K562 (cell line): ENCODE data around the gene AP4E1. TPM values are rescaled to one million over a fixed set of nuclear protein-coding genes. Genes with fewer than 3 reads are reported as not detected.

ENCODE experiments used
- ATAC-seq: fragments of 200-7000 bp; cut with Tn5 transposase; 3 replicates; pipeline ENCODE4 v1.9.1; 2020; ENCODE audit warnings: moderate library complexity
- BruUV-seq: library from RNA; stranded (reverse); fragments of 400-500 nt; replicated peaks from 2 replicates; lab custom pipeline; 2021; lab: Mats Ljungman, UMichigan
- CTCF ChIA-PET: fragments of 300-600 bp; formaldehyde crosslinking; extraction: SDS; loops from one replicate; lab custom pipeline; 2021; ENCODE audit warnings: low intra/inter-chr PET ratio; lab: Yijun Ruan, JAX
- POLR2A ChIA-PET: fragments of 300-600, 350-650 bp; sonication (Branson Sonifier 250); formaldehyde crosslinking; extraction: SDS; loops from one replicate; lab custom pipeline; 2021; ENCODE audit warnings: antibody characterized with exemption, inconsistent platforms; lab: Yijun Ruan, JAX
- DNase-seq, 4 experiments: peaks; one replicate each; pipeline versions ENCODE4 v3.0.0 to v3.0.0-alpha.2; 2011 to 2018; ENCODE audit warnings: low spot score in 3 of 4, mixed read lengths in 3 of 4; ENCODE audit errors: extremely low read depth in 1 of 4
- FAIRE-seq: peaks from 2 replicates; lab custom pipeline; 2011; peaks lifted over from hg19 to GRCh38; lab: Jason Lieb, UNC
- H2AFZ ChIP-seq: 2 replicates; pipeline ENCODE4 v1.6.0; 2011; ENCODE audit warnings: low read depth, low read length, control low read depth, inconsistent platforms
- H3K27ac ChIP-seq: fragments of 200-600 bp; 3 replicates; pipeline ENCODE4 v1.8.0; 2011; ENCODE audit warnings: low read depth, mild to moderate bottlenecking, control low read depth, inconsistent platforms, low read length, moderate library complexity, mixed read lengths; ENCODE audit errors: extremely low read depth
- H3K27me3 ChIP-seq, 2 experiments: fragments of 300-600 bp in 1 of 2; 2 replicates in 1 of 2; 3 replicates in 1 of 2; pipeline versions ENCODE4 v1.6.0 to v1.8.0; 2011; ENCODE audit warnings: inconsistent platforms in 2 of 2, low read length in 2 of 2, mild to moderate bottlenecking in 1 of 2, mixed read lengths in 1 of 2, moderate library complexity in 1 of 2; ENCODE audit not compliant: control insufficient read depth in 2 of 2, insufficient read depth in 2 of 2
- H3K36me3 ChIP-seq: fragments of 300-600 bp; 3 replicates; pipeline ENCODE4 v1.8.0; 2011; ENCODE audit warnings: mild to moderate bottlenecking, low read length, inconsistent platforms; ENCODE audit not compliant: control insufficient read depth, insufficient read depth
- H3K4me1 ChIP-seq, 2 experiments: fragments of 200-600 bp in 1 of 2; replicated peaks in 1 of 2; 2 replicates in 1 of 2; 3 replicates in 1 of 2; pipeline versions ENCODE4 v1.5.1 to v1.8.0; 2011; ENCODE audit warnings: inconsistent platforms in 2 of 2, low read length in 2 of 2, mild to moderate bottlenecking in 1 of 2, mixed read lengths in 1 of 2, moderate library complexity in 1 of 2; ENCODE audit not compliant: control insufficient read depth in 2 of 2, insufficient read depth in 2 of 2
- H3K4me2 ChIP-seq: 2 replicates; pipeline ENCODE4 v1.6.1; 2011; ENCODE audit warnings: low read length, control low read depth, inconsistent platforms, mixed read lengths; ENCODE audit not compliant: insufficient read depth
- H3K4me3 ChIP-seq: fragments of 200-600 bp; sonication (generic), shearing (Covaris generic); 2 replicates; pipeline ENCODE4 v1.5.1; 2016; ENCODE audit warnings: control low read depth, inconsistent platforms
- H3K79me2 ChIP-seq: fragments of 200-600 bp; 3 replicates; pipeline ENCODE4 v1.8.0; 2011; ENCODE audit warnings: low read length, inconsistent platforms; ENCODE audit not compliant: control insufficient read depth, insufficient read depth
- H3K9ac ChIP-seq, 2 experiments: 2 replicates each; pipeline versions ENCODE4 v1.6.0 to v1.6.1; 2011; ENCODE audit warnings: low read depth in 2 of 2, low read length in 2 of 2, control low read depth in 1 of 2, inconsistent platforms in 1 of 2, mild to moderate bottlenecking in 1 of 2, mixed read lengths in 1 of 2; ENCODE audit not compliant: insufficient read depth in 1 of 2
- H3K9me1 ChIP-seq: one replicate; pipeline ENCODE4 v1.6.0; 2011; ENCODE audit warnings: inconsistent platforms, mild to moderate bottlenecking, low read length, moderate library complexity; ENCODE audit not compliant: control insufficient read depth, insufficient read depth
- H3K9me3 ChIP-seq: replicated peaks from 2 replicates; pipeline ENCODE4 v1.5.1; 2011; ENCODE audit warnings: low read depth, low read length, inconsistent platforms; ENCODE audit not compliant: control insufficient read depth, insufficient read depth
- H4K20me1 ChIP-seq: replicated peaks from 2 replicates; pipeline ENCODE4 v1.6.1; 2011; ENCODE audit warnings: low read length, inconsistent platforms, mixed read lengths; ENCODE audit not compliant: control insufficient read depth, insufficient read depth
- NFIC ChIP-seq: fragments of 450-650 bp; IDR thresholded peaks from 2 replicates; pipeline ENCODE4 v1.6.1; 2017; ENCODE audit warnings: mild to moderate bottlenecking, inconsistent platforms
- TAF7 ChIP-seq: fragments of 450-650 bp; IDR thresholded peaks from 2 replicates; pipeline ENCODE4 v1.6.1; 2016; ENCODE audit warnings: missing genetic modification characterization, missing compliant biosample characterization
- VEZF1 ChIP-seq: fragments of 200-800 bp; sonication (Bioruptor generic); IDR thresholded peaks from 2 replicates; pipeline ENCODE4 v1.6.1; 2017; ENCODE audit warnings: missing genetic modification characterization, missing compliant biosample characterization
- ZNF143 ChIP-seq: sonication (generic); formaldehyde crosslinking; IDR thresholded peaks from 2 replicates; pipeline ENCODE4 v1.9.0; 2022; ENCODE audit warnings: mild to moderate bottlenecking, missing genetic modification reagents
- WGBS: fragments of 100-300 bp; shearing (Covaris generic); methylation state at CpG from one replicate; pipeline ENCODE4 v1.1.6; 2016; ENCODE audit warnings: low coverage, mixed read lengths; ENCODE audit not compliant: insufficient coverage; ENCODE audit errors: missing lambda C conversion rate; 5-methylcytosine and 5-hydroxymethylcytosine counted together
- in situ Hi-C: fragments of 300-500 bp; cut with MboI; formaldehyde crosslinking; loops from 4 replicates; pipeline ENCODE4 v1.15.0; 2018; ENCODE audit warnings: inconsistent platforms, mixed read lengths
- intact Hi-C: fragments of 100-400 bp; cut with micrococcal nuclease; formaldehyde crosslinking; loops from 2 replicates; pipeline ENCODE4 v1.14.2; 2022
- polyA plus RNA-seq, 8 experiments: library from polyadenylated mRNA; depleted of rRNA in 4 of 8; stranded (reverse) in 5 of 8; unstranded in 3 of 8; fragments of >200 nt; fragmentation: Nextera tagmentation in 2 of 8; fragmentation: Illumina TruSeq in 1 of 8; extraction: Ambion mirVana in 2 of 8; extraction: Trizol in 1 of 8; gene quantifications; 2 replicates each; pipeline versions ENCODE4 v1.2.1 to v1.2.3, GENCODE V29; 2011 to 2014; ENCODE audit warnings: inconsistent platforms in 1 of 8, missing spikeins in 1 of 8
- total RNA-seq, 7 experiments: library from RNA; depleted of rRNA in 6 of 7; stranded (reverse); fragments of >200 nt in 6 of 7; fragmentation: Illumina TruSeq in 2 of 7; extraction: Trizol in 2 of 7; gene quantifications; 2 replicates each; pipeline versions ENCODE4 v1.2.1 to v1.2.3, GENCODE V29; 2011 to 2021; ENCODE audit warnings: low replicate concordance in 1 of 7

AP4E1 gene
- total and polyA plus RNA-seq, 9 of the 15 experiments (the other 6 are each of a cell fraction or from before 2014, with no cell fraction given), result 1.3 to 11.5 (median 4.4) TPM

DNA sequence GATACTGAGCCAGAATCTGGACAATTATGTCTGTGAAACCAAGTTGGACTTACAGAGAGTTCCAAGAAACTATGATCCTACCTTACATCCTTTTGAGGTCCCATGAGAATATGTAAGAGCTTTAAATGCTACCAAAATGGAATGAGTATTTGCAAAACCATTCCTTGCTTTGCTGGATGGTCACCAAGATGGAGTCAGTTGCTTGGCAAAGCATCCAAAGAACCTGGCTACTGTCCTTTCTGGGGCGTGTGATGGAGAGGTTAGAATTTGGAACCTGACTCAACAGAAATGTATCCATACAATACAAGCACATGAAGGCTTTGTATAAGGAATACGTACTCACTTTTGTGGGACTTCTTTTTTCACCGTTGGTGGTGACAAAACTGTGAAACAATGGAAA, 36.2 kb downstream of the AP4E1 start:
- Histone ChIP-seq H3K27ac (no peak overlapping the region), H3K4me2 (no peak overlapping the region), H3K4me3 (no peak overlapping the region), H2AFZ (no peak overlapping the region), H3K79me2 (no peaks in the 10 kb centered on the region), H3K4me1 (no peaks in the 10 kb centered on the region), H3K9me1 (no peaks in the 10 kb centered on the region), H3K27me3 (no peaks in the 10 kb centered on the region), H4K20me1 (no peaks in the 10 kb centered on the region), H3K36me3 (peaks cover 16% of the 10 kb centered on the region), H3K9ac (no peak overlapping the region), H3K9me3 (no peaks in the 10 kb centered on the region)
- in situ Hi-C loops, result no loop called here
- intact Hi-C loops, result no loop called here
- TF ChIP-seq ZNF143 (CRISPR knock-in tag) (no peak), VEZF1 (CRISPR knock-in tag) (no peak)
- POLR2A ChIA-PET, result interaction anchor here (0.6 kb wide), 1 partner anchor 29 kb away, joined by 3 read pairs; no protein-coding TSS in a partner anchor
- no peak for FAIRE-seq
- no peak for ATAC-seq
- DNase-seq, result no peak
- BruUV-seq, result no TSS peak
- 89% methylated on average over 3 of the region's 3 CpGs for WGBS
- CTCF ChIA-PET, result no interaction called here

GRCh38 chr15:50945725-50946124, 37.2 kb downstream of the AP4E1 start:
- H4K20me1 ChIP-seq, result no peaks in the 10 kb centered on the region
- in situ Hi-C loops, result no loop called here
- no peaks in the 10 kb centered on the region for H3K9me1 ChIP-seq
- H3K4me1 ChIP-seq, result no peaks in the 10 kb centered on the region
- no peak overlapping the region for H3K4me3 ChIP-seq
- ATAC-seq (no peak), DNase-seq (no peak), FAIRE-seq (no peak)
- peaks cover 25% of the 10 kb centered on the region for H3K36me3 ChIP-seq
- H2AFZ ChIP-seq, result no peak overlapping the region
- ChIA-PET CTCF (no interaction called here), POLR2A (no interaction called here)
- BruUV-seq, result no TSS peak
- H3K27ac ChIP-seq, result no peak overlapping the region
- 53% methylated on average over 3 of the region's 3 CpGs for WGBS
- intact Hi-C loops, result no loop called here
- no peaks in the 10 kb centered on the region for H3K27me3 ChIP-seq
- H3K9ac ChIP-seq, result no peak overlapping the region
- H3K4me2 ChIP-seq, result no peak overlapping the region
- no peaks in the 10 kb centered on the region for H3K9me3 ChIP-seq
- TF ChIP-seq NFIC (peak; percentile 63), TAF7 (tag) (no peak)
- H3K79me2 ChIP-seq, result no peaks in the 10 kb centered on the region
